ENCODE data around the gene SIRT5.

Gene SIRT5

GRCh38 chr6:13591205-13591921 lies 17.0 kb downstream of the SIRT5 start:
- TF ChIP-seq TAF1 (IDR thresholded peaks at IDR 0.05; ENCODE audit: borderline replicate concordance, low read depth, low read length) (no peak), POLR2A (IDR thresholded peaks at IDR 0.05; ENCODE audit: low read depth, low read length) (no peak), POLR2AphosphoS5 (IDR thresholded peaks at IDR 0.05; ENCODE audit: low read depth, low read length) (no peak)
- DNase-seq (ENCODE audit: insufficient read length) (no peak), FAIRE-seq (no peak)

- TF ChIP-seq TAF1 (IDR thresholded peaks at IDR 0.05; ENCODE audit: borderline replicate concordance, low read depth, low read length): no peak
- TF ChIP-seq POLR2A (IDR thresholded peaks at IDR 0.05; ENCODE audit: low read depth, low read length): no peak
- no peak for TF ChIP-seq POLR2AphosphoS5 (IDR thresholded peaks at IDR 0.05; ENCODE audit: low read depth, low read length)
- FAIRE-seq (no peak), DNase-seq (ENCODE audit: insufficient read length) (no peak)
Measured at GRCh38 chr6:13593103-13593502, 18.7 kb downstream of the SIRT5 start.

- DNase-seq (ENCODE audit: insufficient read length): no peak
- no peak for TF ChIP-seq POLR2A (IDR thresholded peaks at IDR 0.05; ENCODE audit: low read depth, low read length)
- no peak for FAIRE-seq
Measured at GRCh38 chr6:13593720-13594119, 19.3 kb downstream of the SIRT5 start.

- DNase-seq (ENCODE audit: insufficient read length) (no peak), FAIRE-seq (no peak)
- TF ChIP-seq TAF1 (IDR thresholded peaks at IDR 0.05; ENCODE audit: borderline replicate concordance, low read depth, low read length): no peak
- TF ChIP-seq POLR2A (IDR thresholded peaks at IDR 0.05; ENCODE audit: low read depth, low read length): no peak
- no peak for TF ChIP-seq POLR2AphosphoS5 (IDR thresholded peaks at IDR 0.05; ENCODE audit: low read depth, low read length)
Measured at GRCh38 chr6:13597073-13597472, 22.7 kb downstream of the SIRT5 start.

- DNase-seq (ENCODE audit: insufficient read length): no peak
- TF ChIP-seq POLR2A (IDR thresholded peaks at IDR 0.05; ENCODE audit: low read depth, low read length): no peak
- no peak for TF ChIP-seq TAF1 (IDR thresholded peaks at IDR 0.05; ENCODE audit: borderline replicate concordance, low read depth, low read length)
- no peak for TF ChIP-seq POLR2AphosphoS5 (IDR thresholded peaks at IDR 0.05; ENCODE audit: low read depth, low read length)
Measured at GRCh38 chr6:13600036-13600435, 25.6 kb downstream of the SIRT5 start.

GRCh38 chr6:13604135-13604534 lies 29.7 kb downstream of the SIRT5 start:
- no peak for FAIRE-seq
- TF ChIP-seq TAF1 (IDR thresholded peaks at IDR 0.05; ENCODE audit: borderline replicate concordance, low read depth, low read length): no peak
- no peak for TF ChIP-seq POLR2AphosphoS5 (IDR thresholded peaks at IDR 0.05; ENCODE audit: low read depth, low read length)
- TF ChIP-seq POLR2A (IDR thresholded peaks at IDR 0.05; ENCODE audit: low read depth, low read length): no peak
- DNase-seq (ENCODE audit: insufficient read length): no peak

More at GRCh38 chr6:13600036-13600435, 25.6 kb downstream of the SIRT5 start:
- FAIRE-seq: no peak

- FAIRE-seq: no peak
Measured at GRCh38 chr6:13604546-13605416, 30.4 kb downstream of the SIRT5 start.

GRCh38 chr6:13605634-13606033 lies 31.2 kb downstream of the SIRT5 start:
- no peak for FAIRE-seq
- DNase-seq (ENCODE audit: insufficient read length): no peak
- TF ChIP-seq POLR2A (IDR thresholded peaks at IDR 0.05; ENCODE audit: low read depth, low read length) (no peak), TAF1 (IDR thresholded peaks at IDR 0.05; ENCODE audit: borderline replicate concordance, low read depth, low read length) (no peak), POLR2AphosphoS5 (IDR thresholded peaks at IDR 0.05; ENCODE audit: low read depth, low read length) (no peak)

More at GRCh38 chr6:13604546-13605416, 30.4 kb downstream of the SIRT5 start:
- DNase-seq (ENCODE audit: insufficient read length): no peak
- TF ChIP-seq TAF1 (IDR thresholded peaks at IDR 0.05; ENCODE audit: borderline replicate concordance, low read depth, low read length) (no peak), POLR2A (IDR thresholded peaks at IDR 0.05; ENCODE audit: low read depth, low read length) (no peak), POLR2AphosphoS5 (IDR thresholded peaks at IDR 0.05; ENCODE audit: low read depth, low read length) (no peak)

- no peak for FAIRE-seq
Measured at GRCh38 chr6:13611715-13612114, 37.3 kb downstream of the SIRT5 start.

GRCh38 chr6:13613029-13613594 lies 38.7 kb downstream of the SIRT5 start:
- no peak for TF ChIP-seq POLR2AphosphoS5 (IDR thresholded peaks at IDR 0.05; ENCODE audit: low read depth, low read length)
- TF ChIP-seq POLR2A (IDR thresholded peaks at IDR 0.05; ENCODE audit: low read depth, low read length): no peak
- TF ChIP-seq TAF1 (IDR thresholded peaks at IDR 0.05; ENCODE audit: borderline replicate concordance, low read depth, low read length): no peak
- FAIRE-seq (no peak), DNase-seq (ENCODE audit: insufficient read length) (no peak)

More at GRCh38 chr6:13611715-13612114, 37.3 kb downstream of the SIRT5 start:
- TF ChIP-seq POLR2AphosphoS5 (IDR thresholded peaks at IDR 0.05; ENCODE audit: low read depth, low read length) (no peak), POLR2A (IDR thresholded peaks at IDR 0.05; ENCODE audit: low read depth, low read length) (no peak), TAF1 (IDR thresholded peaks at IDR 0.05; ENCODE audit: borderline replicate concordance, low read depth, low read length) (no peak)
- no peak for DNase-seq (ENCODE audit: insufficient read length)

GRCh38 chr6:13614126-13614925 lies 39.9 kb downstream of the SIRT5 start:
- no peak for TF ChIP-seq POLR2A (IDR thresholded peaks at IDR 0.05; ENCODE audit: low read depth, low read length)
- FAIRE-seq (no peak), DNase-seq (ENCODE audit: insufficient read length) (no peak)

Data from GM12892 (cell line).